ENCODE measurements around the gene CHRDL2. TPM values are rescaled to one million over a fixed set of nuclear protein-coding genes. Genes with fewer than 3 reads are reported as not detected.
A peak's percentile ranks its signal among the peaks of the same experiment; 100 is the strongest.
"Not testable (repeated sequence)": the region's sequence is repeated elsewhere in the genome, so short reads cannot be mapped to it uniquely, and the experiment has no call there.

The CHRDL2 gene
- total RNA-seq, 4 donors from 2014 or later, result 2.2 to 20.9 (median 4.0) TPM

- no peak for DNase-seq
- Histone ChIP-seq H3K27me3 (no peaks in the 10 kb centered on the region), H3K4me1 (peaks cover 13 to 40% (median 20%) of the 10 kb centered on the region in 4 donors), H3K9me3 (no peaks in the 10 kb centered on the region), H3K36me3 (no peaks in the 10 kb centered on the region), H3K27ac (no peak overlapping the region), H3K4me3 (no peak overlapping the region)
- WGBS, 2 donors (ENCODE audit: low coverage in 1 of 2), result 90 to 94% methylated on average over 1 of the region's 1 CpG
- TF ChIP-seq POLR2A (IDR thresholded peaks at IDR 0.05) (no peak), EP300 (IDR thresholded peaks at IDR 0.05; ENCODE audit: low read depth) (no peak), POLR2AphosphoS5 (IDR thresholded peaks at IDR 0.05) (no peak), CTCF (IDR thresholded peaks at IDR 0.05) (no peak)
- intact Hi-C loops (cut with DNase I; ENCODE audit: low total_unique reads) (no loop called here), in situ Hi-C loops (cut with MboI; ENCODE audit: low pct_ligation_motif_present in 1 of 4, low pct_unique_long_range_greater_than_20kb in 1 of 4, low sequenced_read_pairs in 3 of 4) (no loop called here)
Observed at GRCh38 chr11:74756571-74756970, 25.3 kb upstream of the CHRDL2 start.

GRCh38 chr11:74755395-74755995 is 24.3 kb upstream of the CHRDL2 start:
- in situ Hi-C loops (cut with MboI; ENCODE audit: low pct_ligation_motif_present in 1 of 4, low pct_unique_long_range_greater_than_20kb in 1 of 4, low sequenced_read_pairs in 3 of 4) (no loop called here), intact Hi-C loops (cut with DNase I; ENCODE audit: low total_unique reads) (no loop called here)
- Histone ChIP-seq H3K36me3 (no peaks in the 10 kb centered on the region), H3K4me1 (peaks cover 13 to 50% (median 20%) of the 10 kb centered on the region in 4 donors), H3K9me3 (no peaks in the 10 kb centered on the region), H3K27ac (no peak overlapping the region), H3K27me3 (no peaks in the 10 kb centered on the region), H3K4me3 (no peak overlapping the region)
- 53 to 69% methylated on average over 1 of the region's 1 CpG for WGBS, 2 donors (ENCODE audit: low coverage in 1 of 2)
- TF ChIP-seq EP300 (IDR thresholded peaks at IDR 0.05; ENCODE audit: low read depth), result no peak
- no peak for TF ChIP-seq POLR2A (IDR thresholded peaks at IDR 0.05)
- TF ChIP-seq POLR2AphosphoS5 (IDR thresholded peaks at IDR 0.05), result no peak
- TF ChIP-seq CTCF (IDR thresholded peaks at IDR 0.05), result no peak
- no peak for DNase-seq

GRCh38 chr11:74754507-74755252 is 23.5 kb upstream of the CHRDL2 start:
- in situ Hi-C loops (cut with MboI; ENCODE audit: low pct_ligation_motif_present in 1 of 4, low pct_unique_long_range_greater_than_20kb in 1 of 4, low sequenced_read_pairs in 3 of 4) (no loop called here), intact Hi-C loops (cut with DNase I; ENCODE audit: low total_unique reads) (no loop called here)
- WGBS, 2 donors (ENCODE audit: low coverage in 1 of 2), result 50 to 68% methylated on average over 8 to 15 of the region's 15 CpGs
- Histone ChIP-seq H3K4me1 (peaks cover 19 to 59% (median 26%) of the 10 kb centered on the region in 4 donors), H3K27ac (peak overlapping the region in 2 of 4 donors; percentile 6 to 21), H3K36me3 (no peaks in the 10 kb centered on the region), H3K27me3 (no peaks in the 10 kb centered on the region), H3K9me3 (no peaks in the 10 kb centered on the region), H3K4me3 (no peak overlapping the region)
- TF ChIP-seq CTCF (IDR thresholded peaks at IDR 0.05) (no peak), POLR2A (IDR thresholded peaks at IDR 0.05) (no peak), EP300 (IDR thresholded peaks at IDR 0.05; ENCODE audit: low read depth) (no peak), POLR2AphosphoS5 (IDR thresholded peaks at IDR 0.05) (no peak)
- DNase-seq, result no peak

GRCh38 chr11:74751303-74751702 is 20.1 kb upstream of the CHRDL2 start:
- H3K27ac ChIP-seq, result no peak overlapping the region
- H3K36me3 ChIP-seq, result no peaks in the 10 kb centered on the region
- TF ChIP-seq CTCF (IDR thresholded peaks at IDR 0.05), result no peak
- no peak for TF ChIP-seq POLR2AphosphoS5 (IDR thresholded peaks at IDR 0.05)
- TF ChIP-seq EP300 (IDR thresholded peaks at IDR 0.05; ENCODE audit: low read depth), result no peak
- no peak for TF ChIP-seq POLR2A (IDR thresholded peaks at IDR 0.05)
- no peak overlapping the region for H3K4me3 ChIP-seq
- in situ Hi-C loops (cut with MboI; ENCODE audit: low pct_ligation_motif_present in 1 of 4, low pct_unique_long_range_greater_than_20kb in 1 of 4, low sequenced_read_pairs in 3 of 4), result no loop called here
- H3K4me1 ChIP-seq, result peaks cover 23 to 65% (median 35%) of the 10 kb centered on the region in 4 donors
- WGBS, 2 donors (ENCODE audit: low coverage in 1 of 2), result 79 to 82% methylated on average over 2 of the region's 2 CpGs
- DNase-seq, result no peak
- intact Hi-C loops (cut with DNase I; ENCODE audit: low total_unique reads), result no loop called here
- H3K9me3 ChIP-seq, result no peaks in the 10 kb centered on the region
- no peaks in the 10 kb centered on the region for H3K27me3 ChIP-seq

- H3K4me3 ChIP-seq; H3K27me3 ChIP-seq; intact Hi-C loops (cut with DNase I; ENCODE audit: low total_unique reads): not testable (repeated sequence)
Observed at GRCh38 chr11:74750598-74750997, 19.4 kb upstream of the CHRDL2 start.

More at GRCh38 chr11:74750598-74750997, 19.4 kb upstream of the CHRDL2 start:
- H3K9me3 ChIP-seq; in situ Hi-C loops (cut with MboI; ENCODE audit: low pct_ligation_motif_present in 1 of 4, low pct_unique_long_range_greater_than_20kb in 1 of 4, low sequenced_read_pairs in 3 of 4); H3K36me3 ChIP-seq; DNase-seq; H3K27ac ChIP-seq: not testable (repeated sequence)
- peaks cover 23 to 61% (median 33%) of the 10 kb centered on the region in 4 donors for H3K4me1 ChIP-seq
- WGBS, 2 donors (ENCODE audit: low coverage in 1 of 2), result 90 to 91% methylated on average over 4 to 14 of the region's 14 CpGs
